Osteocyte (in vitro differentiated cells): Measurements from ENCODE around the gene TPM1. TPM values are rescaled to one million over a fixed set of nuclear protein-coding genes. Genes with fewer than 3 reads are reported as not detected.

Experiments
- DNase-seq: peaks from one replicate; pipeline ENCODE4 v3.0.0; 2021; ENCODE audit warnings: mixed read lengths; ENCODE audit not compliant: unreplicated experiment; ENCODE audit errors: extremely low spot score
- H3K27ac Mint-ChIP-seq: one replicate; pipeline ENCODE4 v1.8.0; 2021; ENCODE audit warnings: mild to moderate bottlenecking, mixed read lengths; ENCODE audit not compliant: unreplicated experiment
- H3K27me3 Mint-ChIP-seq: one replicate; pipeline ENCODE4 v1.8.0; 2021; ENCODE audit warnings: mixed read lengths; ENCODE audit not compliant: unreplicated experiment
- H3K36me3 Mint-ChIP-seq: one replicate; pipeline ENCODE4 v1.8.0; 2021; ENCODE audit warnings: mixed read lengths; ENCODE audit not compliant: unreplicated experiment
- H3K4me1 Mint-ChIP-seq: one replicate; pipeline ENCODE4 v1.8.0; 2021; ENCODE audit warnings: mixed read lengths; ENCODE audit not compliant: unreplicated experiment
- H3K4me3 Mint-ChIP-seq: one replicate; pipeline ENCODE4 v1.8.0; 2021; ENCODE audit warnings: mild to moderate bottlenecking, moderate library complexity, mixed read lengths; ENCODE audit not compliant: unreplicated experiment
- H3K9me3 Mint-ChIP-seq: one replicate; pipeline ENCODE4 v1.8.0; 2021; ENCODE audit warnings: mixed read lengths; ENCODE audit not compliant: unreplicated experiment
- total RNA-seq: library from RNA; stranded (reverse); gene quantifications from 2 replicates; pipeline ENCODE4 v1.2.1, GENCODE V29; 2021
- TF ChIP-seq, protein P1 (sequence below): fragments of 200-600 bp; sonication (generic); IDR thresholded peaks from 2 replicates; pipeline ENCODE4 v1.5.0; 2021; ENCODE audit warnings: antibody characterized with exemption, mild to moderate bottlenecking, moderate library complexity

The TPM1 gene
- total RNA-seq, 1 donor from 2014 or later = 1,747 TPM

DNA sequence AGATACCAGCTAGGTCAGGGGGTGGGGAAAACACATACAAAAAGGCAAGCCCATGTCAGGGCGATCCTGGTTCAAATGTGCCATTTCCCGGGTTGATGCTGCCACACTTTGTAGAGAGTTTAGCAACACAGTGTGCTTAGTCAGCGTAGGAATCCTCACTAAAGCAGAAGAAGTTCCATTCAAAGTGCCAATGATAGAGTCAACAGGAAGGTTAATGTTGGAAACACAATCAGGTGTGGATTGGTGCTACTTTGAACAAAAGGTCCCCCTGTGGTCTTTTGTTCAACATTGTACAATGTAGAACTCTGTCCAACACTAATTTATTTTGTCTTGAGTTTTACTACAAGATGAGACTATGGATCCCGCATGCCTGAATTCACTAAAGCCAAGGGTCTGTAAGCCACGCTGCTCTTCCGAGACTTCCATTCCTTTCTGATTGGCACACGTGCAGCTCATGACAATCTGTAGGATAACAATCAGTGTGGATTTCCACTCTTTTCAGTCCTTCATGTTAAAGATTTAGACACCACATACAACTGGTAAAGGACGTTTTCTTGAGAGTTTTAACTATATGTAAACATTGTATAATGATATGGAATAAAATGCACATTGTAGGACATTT is 28.9 kb downstream of the TPM1 start:
- Mint-ChIP-seq H3K4me1 (peaks cover 46% of the 10 kb centered on the region), H3K27ac (peak overlapping the region; percentile 74), H3K9me3 (no peaks in the 10 kb centered on the region), H3K27me3 (no peaks in the 10 kb centered on the region), H3K36me3 (peaks cover 55% of the 10 kb centered on the region), H3K4me3 (no peak overlapping the region)
- TF ChIP-seq, protein P1, sequence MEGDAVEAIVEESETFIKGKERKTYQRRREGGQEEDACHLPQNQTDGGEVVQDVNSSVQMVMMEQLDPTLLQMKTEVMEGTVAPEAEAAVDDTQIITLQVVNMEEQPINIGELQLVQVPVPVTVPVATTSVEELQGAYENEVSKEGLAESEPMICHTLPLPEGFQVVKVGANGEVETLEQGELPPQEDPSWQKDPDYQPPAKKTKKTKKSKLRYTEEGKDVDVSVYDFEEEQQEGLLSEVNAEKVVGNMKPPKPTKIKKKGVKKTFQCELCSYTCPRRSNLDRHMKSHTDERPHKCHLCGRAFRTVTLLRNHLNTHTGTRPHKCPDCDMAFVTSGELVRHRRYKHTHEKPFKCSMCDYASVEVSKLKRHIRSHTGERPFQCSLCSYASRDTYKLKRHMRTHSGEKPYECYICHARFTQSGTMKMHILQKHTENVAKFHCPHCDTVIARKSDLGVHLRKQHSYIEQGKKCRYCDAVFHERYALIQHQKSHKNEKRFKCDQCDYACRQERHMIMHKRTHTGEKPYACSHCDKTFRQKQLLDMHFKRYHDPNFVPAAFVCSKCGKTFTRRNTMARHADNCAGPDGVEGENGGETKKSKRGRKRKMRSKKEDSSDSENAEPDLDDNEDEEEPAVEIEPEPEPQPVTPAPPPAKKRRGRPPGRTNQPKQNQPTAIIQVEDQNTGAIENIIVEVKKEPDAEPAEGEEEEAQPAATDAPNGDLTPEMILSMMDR = no peak
- no peak for DNase-seq

DNA sequence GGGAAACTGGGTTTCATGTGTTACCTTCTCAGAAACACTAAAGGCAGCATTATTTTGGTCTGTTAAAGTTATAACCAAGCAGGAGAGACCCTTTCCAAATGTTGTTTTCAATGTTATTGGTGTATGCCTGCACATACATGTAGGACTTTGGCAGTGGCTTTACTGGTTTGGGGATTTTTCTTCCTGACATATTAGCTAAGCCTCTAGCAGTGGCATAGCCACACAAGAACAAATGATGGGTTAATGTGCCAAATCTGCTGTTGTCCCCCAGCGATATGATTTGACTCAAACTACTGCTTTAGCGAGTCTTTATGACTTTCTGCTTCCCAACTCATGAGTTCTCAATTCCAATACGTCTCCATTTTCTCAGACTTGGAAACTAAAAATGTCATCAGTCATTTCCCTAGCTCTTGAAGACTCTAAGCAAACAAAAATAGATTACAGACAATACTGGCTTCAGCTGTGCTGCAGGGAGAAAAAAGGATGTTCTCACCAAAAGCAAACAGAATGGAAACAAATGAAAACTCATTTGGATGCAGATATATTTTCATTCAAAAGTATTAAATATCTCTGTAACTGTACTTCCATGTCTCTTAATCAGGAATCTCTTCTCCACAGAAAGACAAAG is 29.6 kb downstream of the TPM1 start:
- Mint-ChIP-seq H3K27me3 (no peaks in the 10 kb centered on the region), H3K9me3 (no peaks in the 10 kb centered on the region), H3K36me3 (peaks cover 48% of the 10 kb centered on the region), H3K4me3 (no peak overlapping the region), H3K4me1 (peaks cover 44% of the 10 kb centered on the region), H3K27ac (peak overlapping the region; percentile 74)
- no peak for DNase-seq
- TF ChIP-seq, protein P1 = no peak

DNA sequence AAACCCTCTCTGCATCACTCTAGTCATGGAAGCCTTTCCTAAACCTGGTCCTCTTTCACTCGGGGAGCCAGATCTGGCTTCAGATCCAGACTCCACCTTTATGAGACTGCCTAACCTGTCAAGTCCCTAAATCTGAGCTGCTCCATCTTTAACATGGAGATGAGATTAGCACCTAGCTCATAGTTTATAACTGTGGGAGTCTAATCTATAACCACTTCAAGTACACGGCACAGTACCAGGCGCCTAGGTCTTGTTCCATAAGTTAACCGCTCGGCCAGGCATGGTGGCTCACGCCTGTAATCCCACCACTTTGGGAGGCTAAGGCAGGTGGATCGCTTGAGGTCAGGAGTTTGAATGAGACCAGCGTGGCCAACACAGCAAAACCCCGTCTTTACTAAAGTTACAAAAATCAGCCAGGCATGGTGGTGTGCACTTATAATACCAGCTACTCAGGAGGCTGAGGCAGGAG is 30.3 kb downstream of the TPM1 start:
- H3K27me3 Mint-ChIP-seq = no peaks in the 10 kb centered on the region
- H3K4me3 Mint-ChIP-seq = no peak overlapping the region
- peaks cover 41% of the 10 kb centered on the region for H3K4me1 Mint-ChIP-seq
- no peaks in the 10 kb centered on the region for H3K9me3 Mint-ChIP-seq
- DNase-seq = no peak
- TF ChIP-seq, protein P1 = no peak
- H3K36me3 Mint-ChIP-seq = peaks cover 41% of the 10 kb centered on the region
- H3K27ac Mint-ChIP-seq = peak overlapping the region; percentile 74

DNA sequence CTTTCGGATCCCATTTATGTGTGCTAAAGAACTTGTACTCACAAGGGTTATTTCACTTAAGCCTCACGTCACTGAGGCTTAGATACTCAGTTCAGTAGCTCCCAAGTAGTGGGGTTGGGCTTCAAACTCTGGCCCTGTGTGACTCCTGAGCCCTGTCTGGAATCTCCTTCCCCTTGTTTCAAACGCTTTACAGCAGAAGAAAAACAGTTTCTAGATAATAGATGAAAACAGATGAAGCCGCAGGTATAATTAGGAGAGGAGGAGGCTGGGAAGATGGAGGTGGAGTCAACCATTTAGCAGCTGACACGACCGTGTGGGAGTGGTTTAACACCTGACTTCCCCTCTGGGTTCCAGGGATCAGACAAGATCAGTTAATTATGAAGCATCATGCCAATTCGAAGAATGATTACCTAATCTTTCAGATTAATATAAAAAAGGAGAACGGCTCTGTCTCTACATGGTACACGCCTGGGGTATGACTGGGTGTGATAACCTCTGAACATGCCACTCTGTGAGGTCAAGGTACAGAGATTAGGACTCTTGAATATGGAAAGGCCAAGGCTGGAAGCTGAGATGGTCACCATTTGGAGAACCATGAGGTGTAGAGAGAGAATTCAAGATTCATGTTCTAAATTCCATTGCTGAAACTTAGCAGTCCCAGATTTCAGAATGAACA is 31.1 kb downstream of the TPM1 start:
- Mint-ChIP-seq H3K4me1 (peaks cover 37% of the 10 kb centered on the region), H3K4me3 (no peak overlapping the region)

More for the DNA sequence above, 31.1 kb downstream of the TPM1 start:
- H3K9me3 Mint-ChIP-seq = no peaks in the 10 kb centered on the region
- DNase-seq = no peak
- no peaks in the 10 kb centered on the region for H3K27me3 Mint-ChIP-seq
- H3K36me3 Mint-ChIP-seq = peaks cover 33% of the 10 kb centered on the region
- TF ChIP-seq, protein P1 = no peak
- peak overlapping the region; percentile 74 for H3K27ac Mint-ChIP-seq
